KMS-11 (cell line): ENCODE measurements around the gene LEFTY1.

Experiments used
- H2AFZ ChIP-seq: fragments of 200-600 bp; sonication (generic); 2 replicates; pipeline ENCODE4 v1.6.1; 2016; ENCODE audit warnings: antibody characterized with exemption, mixed run types, low read depth
- H3K27ac ChIP-seq: fragments of 200-600 bp; sonication (generic); 2 replicates; pipeline ENCODE4 v1.6.1; 2016; ENCODE audit warnings: mild to moderate bottlenecking, mixed run types
- H3K27me3 ChIP-seq: fragments of 200-600 bp; sonication (generic); 2 replicates; pipeline ENCODE4 v1.6.1; 2017; ENCODE audit warnings: mild to moderate bottlenecking, low read depth, mixed run types, moderate library complexity; ENCODE audit not compliant: insufficient read depth
- H3K36me3 ChIP-seq: fragments of 200-600 bp; sonication (generic); 2 replicates; pipeline ENCODE4 v1.6.1; 2017; ENCODE audit warnings: mild to moderate bottlenecking, mixed run types; ENCODE audit not compliant: insufficient read depth
- H3K4me1 ChIP-seq: fragments of 200-600 bp; sonication (generic); 2 replicates; pipeline ENCODE4 v1.6.1; 2016; ENCODE audit warnings: mild to moderate bottlenecking, low read depth, mixed run types; ENCODE audit not compliant: poor library complexity, severe bottlenecking
- H3K4me2 ChIP-seq: fragments of 200-600 bp; sonication (generic); 2 replicates; pipeline ENCODE4 v1.7.0; 2016; ENCODE audit warnings: mild to moderate bottlenecking, mixed run types
- H3K4me3 ChIP-seq: fragments of 200-600 bp; sonication (generic); IDR thresholded peaks from 2 replicates; pipeline ENCODE4 v1.6.1; 2017; ENCODE audit warnings: low read depth, low read length, mixed read lengths; ENCODE audit not compliant: insufficient read depth
- H3K79me2 ChIP-seq: fragments of 200-600 bp; sonication (generic); 2 replicates; pipeline ENCODE4 v1.6.1; 2016; ENCODE audit warnings: low read depth, mixed run types; ENCODE audit not compliant: insufficient read depth
- H3K9ac ChIP-seq: fragments of 200-600 bp; sonication (generic); 2 replicates; pipeline ENCODE4 v1.6.1; 2016; ENCODE audit warnings: mild to moderate bottlenecking, mixed run types
- H4K20me1 ChIP-seq: fragments of 200-600 bp; sonication (generic); 2 replicates; pipeline ENCODE4 v1.6.1; 2016; ENCODE audit warnings: mild to moderate bottlenecking, mixed run types; ENCODE audit not compliant: insufficient read depth
- TF ChIP-seq, protein P1 (sequence below): fragments of 200-600 bp; sonication (generic); conservative IDR thresholded peaks from 2 replicates; pipeline ENCODE4 v1.6.1; 2017; ENCODE audit warnings: low read depth, mild to moderate bottlenecking, antibody characterized with exemption, low read length, moderate library complexity, mixed read lengths

The LEFTY1 gene

DNA sequence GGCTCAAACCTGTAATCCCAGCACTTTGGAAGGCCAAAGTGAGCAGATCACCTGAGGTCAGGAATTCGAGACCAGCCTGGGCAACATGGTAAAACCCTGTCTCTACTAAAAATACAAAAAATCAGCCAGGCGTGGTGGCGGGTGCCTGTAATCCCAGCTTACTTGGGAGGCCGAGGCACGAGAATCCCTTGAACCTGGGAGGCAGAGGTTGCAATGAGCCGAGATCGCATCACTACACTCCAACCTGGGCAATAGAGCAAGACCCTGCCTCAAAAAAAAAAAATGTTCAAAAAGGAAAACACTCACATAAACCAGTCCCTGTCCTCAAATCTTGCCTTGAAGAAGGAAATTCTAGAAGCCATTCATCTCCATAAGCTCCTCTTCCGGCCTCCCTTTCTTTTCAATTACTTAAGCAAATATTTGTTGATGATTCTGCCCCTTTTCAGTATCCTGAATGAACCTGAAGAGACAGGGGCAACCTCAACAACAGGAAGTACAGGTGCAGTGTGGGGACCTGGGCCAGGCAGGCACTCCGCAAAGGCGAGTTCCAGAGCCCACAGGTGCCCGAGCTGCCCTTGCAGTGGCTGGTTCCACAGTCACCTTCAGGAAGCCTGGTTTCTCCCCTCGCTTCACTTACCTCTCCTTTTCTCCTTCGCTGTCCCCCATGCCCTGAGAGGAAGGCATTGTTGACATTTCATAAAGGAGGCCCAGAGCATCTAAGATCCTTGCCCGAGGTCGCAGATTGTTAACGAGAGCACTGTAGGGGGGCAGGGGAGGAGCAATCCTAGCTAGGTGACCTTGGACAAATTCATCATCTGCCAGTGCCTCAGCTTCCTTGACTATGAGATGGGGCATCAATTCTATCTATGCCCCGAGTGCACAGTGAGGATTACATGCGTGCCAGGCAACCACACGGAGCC, 8.9 kb upstream of the LEFTY1 start:
- no peaks in the 10 kb centered on the region for H3K36me3 ChIP-seq
- no peaks in the 10 kb centered on the region for H3K79me2 ChIP-seq
- TF ChIP-seq, protein P1, sequence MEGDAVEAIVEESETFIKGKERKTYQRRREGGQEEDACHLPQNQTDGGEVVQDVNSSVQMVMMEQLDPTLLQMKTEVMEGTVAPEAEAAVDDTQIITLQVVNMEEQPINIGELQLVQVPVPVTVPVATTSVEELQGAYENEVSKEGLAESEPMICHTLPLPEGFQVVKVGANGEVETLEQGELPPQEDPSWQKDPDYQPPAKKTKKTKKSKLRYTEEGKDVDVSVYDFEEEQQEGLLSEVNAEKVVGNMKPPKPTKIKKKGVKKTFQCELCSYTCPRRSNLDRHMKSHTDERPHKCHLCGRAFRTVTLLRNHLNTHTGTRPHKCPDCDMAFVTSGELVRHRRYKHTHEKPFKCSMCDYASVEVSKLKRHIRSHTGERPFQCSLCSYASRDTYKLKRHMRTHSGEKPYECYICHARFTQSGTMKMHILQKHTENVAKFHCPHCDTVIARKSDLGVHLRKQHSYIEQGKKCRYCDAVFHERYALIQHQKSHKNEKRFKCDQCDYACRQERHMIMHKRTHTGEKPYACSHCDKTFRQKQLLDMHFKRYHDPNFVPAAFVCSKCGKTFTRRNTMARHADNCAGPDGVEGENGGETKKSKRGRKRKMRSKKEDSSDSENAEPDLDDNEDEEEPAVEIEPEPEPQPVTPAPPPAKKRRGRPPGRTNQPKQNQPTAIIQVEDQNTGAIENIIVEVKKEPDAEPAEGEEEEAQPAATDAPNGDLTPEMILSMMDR, result no peak
- peak overlapping the region; percentile 87 for H3K4me2 ChIP-seq
- peak overlapping the region; percentile 39; the same call in 1 of the 2 replicates for H3K27ac ChIP-seq
- no peak overlapping the region for H3K4me3 ChIP-seq
- H3K4me1 ChIP-seq, result peaks cover 44% of the 10 kb centered on the region
- H4K20me1 ChIP-seq, result no peaks in the 10 kb centered on the region
- H2AFZ ChIP-seq, result peak overlapping the region; percentile 22; the same call in 1 of the 2 replicates
- H3K9ac ChIP-seq, result no peak overlapping the region
- no peaks in the 10 kb centered on the region for H3K27me3 ChIP-seq

DNA sequence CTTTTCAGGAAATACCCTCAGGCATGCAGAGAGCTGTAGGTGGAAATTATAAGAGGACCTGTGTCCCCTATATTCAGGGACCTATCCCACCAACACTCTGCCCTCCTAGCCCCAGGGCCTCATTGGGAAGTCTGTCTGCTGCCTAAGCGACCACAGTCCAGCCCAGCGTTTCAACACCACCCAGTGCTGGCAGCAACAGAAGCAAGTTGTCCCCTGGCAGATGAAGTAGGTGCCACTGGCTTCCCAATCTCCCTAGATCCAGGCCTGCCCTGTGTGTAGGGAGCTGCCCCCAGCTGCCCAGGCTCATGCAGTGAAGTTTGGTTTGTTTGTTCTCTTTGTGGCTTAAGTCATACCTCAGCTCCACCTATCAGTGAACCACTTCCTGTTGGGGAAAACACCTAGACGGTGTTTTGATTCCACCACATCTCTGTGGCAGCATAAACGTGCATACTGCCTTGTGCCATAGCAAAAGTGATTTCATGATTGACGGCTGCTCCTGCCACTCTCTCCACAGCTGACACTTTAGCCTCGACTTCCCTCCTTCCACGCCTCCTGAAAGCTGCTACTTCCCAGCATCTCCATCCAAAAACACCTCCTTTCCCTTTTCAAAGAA, 8.1 kb upstream of the LEFTY1 start:
- Histone ChIP-seq H2AFZ (peak overlapping the region; percentile 22; the same call in 1 of the 2 replicates), H3K27ac (peak overlapping the region; percentile 39; the same call in 1 of the 2 replicates), H3K4me2 (peak overlapping the region; percentile 87)

DNA sequence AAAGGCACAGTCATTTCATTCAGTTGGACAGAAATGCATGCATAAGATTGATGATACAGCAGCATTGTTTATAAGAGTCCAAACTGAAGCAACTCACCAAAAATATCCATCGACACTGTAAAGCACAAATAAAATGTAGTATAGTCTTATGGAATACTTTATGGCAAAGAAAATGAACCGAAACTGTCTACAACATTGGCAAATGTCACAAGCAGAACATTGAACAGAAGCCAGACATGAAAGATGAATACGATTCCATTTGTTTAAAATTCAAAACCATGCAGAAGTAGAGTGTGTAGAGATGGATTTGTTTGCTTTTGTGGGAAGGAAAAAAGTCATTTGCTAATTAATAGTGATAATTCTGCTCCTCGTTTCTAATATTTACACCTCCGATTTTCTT, 7.5 kb upstream of the LEFTY1 start:
- peak overlapping the region; percentile 13 for H3K4me3 ChIP-seq
- no peaks in the 10 kb centered on the region for H3K27me3 ChIP-seq
- no peak overlapping the region for H2AFZ ChIP-seq
- peak overlapping the region; percentile 39; the same call in 1 of the 2 replicates for H3K27ac ChIP-seq
- H3K4me1 ChIP-seq, result peaks cover 44% of the 10 kb centered on the region
- TF ChIP-seq, protein P1, result no peak
- H3K9ac ChIP-seq, result peak overlapping the region; percentile 5; the same call in 1 of the 2 replicates
- H3K4me2 ChIP-seq, result peak overlapping the region; percentile 87
- no peaks in the 10 kb centered on the region for H3K36me3 ChIP-seq
- H4K20me1 ChIP-seq, result no peaks in the 10 kb centered on the region
- H3K79me2 ChIP-seq, result no peaks in the 10 kb centered on the region

More for the DNA sequence above, 8.1 kb upstream of the LEFTY1 start:
- Histone ChIP-seq H3K4me1 (peaks cover 44% of the 10 kb centered on the region), H4K20me1 (no peaks in the 10 kb centered on the region), H3K9ac (peak overlapping the region; percentile 5; the same call in 1 of the 2 replicates), H3K36me3 (no peaks in the 10 kb centered on the region), H3K4me3 (peak overlapping the region; percentile 13), H3K27me3 (no peaks in the 10 kb centered on the region), H3K79me2 (no peaks in the 10 kb centered on the region)
- TF ChIP-seq, protein P1, result no peak

DNA sequence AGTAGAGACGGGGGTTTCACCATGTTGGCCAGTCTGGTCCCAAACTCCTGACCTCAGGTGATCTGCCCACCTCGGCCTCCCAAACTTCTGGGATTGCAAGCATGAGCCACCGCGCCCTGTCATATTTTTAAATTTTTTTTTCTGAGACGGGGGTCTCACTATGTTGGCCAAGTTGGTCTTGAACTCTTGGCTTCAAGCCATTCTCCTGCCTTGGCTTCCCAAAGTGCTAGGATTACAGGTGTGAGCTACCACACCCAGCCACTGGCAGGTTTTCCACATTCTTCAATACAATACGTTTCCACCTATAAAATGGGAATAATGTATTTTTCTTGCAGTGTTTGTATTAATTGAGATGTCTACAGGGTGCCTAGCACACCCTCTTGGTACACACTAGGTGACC, 3.4 kb upstream of the LEFTY1 start:
- Histone ChIP-seq H2AFZ (no peak overlapping the region), H3K27ac (no peak overlapping the region), H3K4me3 (no peak overlapping the region)

More for the DNA sequence above, 3.4 kb upstream of the LEFTY1 start:
- no peaks in the 10 kb centered on the region for H3K36me3 ChIP-seq
- no peak overlapping the region for H3K9ac ChIP-seq
- H3K4me2 ChIP-seq, result no peak overlapping the region
- H4K20me1 ChIP-seq, result no peaks in the 10 kb centered on the region
- H3K4me1 ChIP-seq, result peaks cover 26% of the 10 kb centered on the region
- H3K79me2 ChIP-seq, result no peaks in the 10 kb centered on the region
- TF ChIP-seq, protein P1, result no peak
- H3K27me3 ChIP-seq, result no peaks in the 10 kb centered on the region
